Stomach (tissue), 9 donors: ENCODE measurements around the gene PRKCE. TPM values are rescaled to one million over a fixed set of nuclear protein-coding genes. Genes with fewer than 3 reads are reported as not detected.

Experiments
- DNase-seq, 2 donors: peaks; one replicate each; pipeline versions ENCODE4 v3.0.0 to v3.0.0-alpha.2; 2013 to 2019
- H3K27ac ChIP-seq, 5 donors: fragments of 200-600 bp in 4 of 5; sonication (generic) in 4 of 5; one replicate each; pipeline ENCODE4 v1.5.1; 2013 to 2019; ENCODE audit warnings: mild to moderate bottlenecking in 1 of 5, moderate library complexity in 1 of 5
- H3K27me3 ChIP-seq, 3 donors: fragments of 200-600 bp; sonication (generic); one replicate each; pipeline ENCODE4 v1.5.1; 2017 to 2019; ENCODE audit warnings: mixed run types in 1 of 3
- H3K36me3 ChIP-seq, 4 donors: fragments of 200-600 bp; sonication (generic); 1 replicate in 3 of 4; 2 replicates in 1 of 4; pipeline ENCODE4 v1.5.1; 2016 to 2019
- H3K4me1 ChIP-seq, 4 donors: fragments of 200-600 bp; sonication (generic); one replicate each; pipeline ENCODE4 v1.5.1; 2016 to 2019
- H3K4me3 ChIP-seq, 4 donors: fragments of 200-600 bp; sonication (generic) in 3 of 4; one replicate each; pipeline ENCODE4 v1.5.1; 2016 to 2019; ENCODE audit warnings: mild to moderate bottlenecking in 1 of 4
- H3K9me3 ChIP-seq, 4 donors: fragments of 200-600 bp; sonication (generic); one replicate each; pipeline ENCODE4 v1.5.1; 2016 to 2019
- CTCF ChIP-seq, 7 experiments: fragments of 450-650 bp in 4 of 7; fragments of 200-600 bp in 3 of 7; sonication (generic) in 3 of 7; IDR thresholded peaks; one replicate each; pipeline ENCODE4 v1.5.1; 2016 to 2019; ENCODE audit warnings: antibody characterized with exemption in 7 of 7, control low read depth in 2 of 7, mild to moderate bottlenecking in 1 of 7
- EP300 ChIP-seq: sonication (generic); formaldehyde crosslinking; IDR thresholded peaks from one replicate; pipeline ENCODE4 v1.6.1; 2017; ENCODE audit warnings: antibody characterized with exemption
- POLR2A ChIP-seq, 4 donors: fragments of 450-650 bp; IDR thresholded peaks; one replicate each; pipeline ENCODE4 v1.6.1; 2016; ENCODE audit warnings: antibody characterized with exemption in 4 of 4, control low read depth in 2 of 4, mild to moderate bottlenecking in 1 of 4, moderate library complexity in 1 of 4
- POLR2AphosphoS5 ChIP-seq, 3 donors: sonication (generic); formaldehyde crosslinking; IDR thresholded peaks; one replicate each; pipeline ENCODE4 v1.6.1; 2016; ENCODE audit warnings: antibody characterized with exemption in 3 of 3
- WGBS, 5 donors: extraction: QIAGEN DNeasy Blood & Tissue Kit in 3 of 5; methylation state at CpG; one replicate each; pipeline versions ENCODE4 v1.1.5 to v1.1.7; 2013 to 2018; 5-methylcytosine and 5-hydroxymethylcytosine counted together
- intact Hi-C: fragments of 100-400 bp; cut with DNase I; formaldehyde crosslinking; loops from one replicate; pipeline ENCODE4 v1.15.1; 2023; ENCODE audit warnings: low total_unique reads
- polyA plus RNA-seq, 3 donors: library from polyadenylated mRNA; stranded (reverse); fragments of 200-250 nt; gene quantifications; one replicate each; pipeline ENCODE4 v1.2.3, GENCODE V29; 2013
- total RNA-seq, 5 donors: library from RNA; depleted of rRNA; stranded (reverse); fragments of >200 nt; gene quantifications; one replicate each; pipeline versions ENCODE4 v1.1.0 to v1.2.3, GENCODE V29; 2014 to 2016
- donor health status: healthy with polysubstance abuse.
- donor health status: Bipolar disorder and iron deficiency.
- donor health status: healthy.

PRKCE gene
- total and polyA plus RNA-seq, 8 donors, result 2.0 to 92.0 (median 10.0) TPM

GRCh38 chr2:46016091-46016490, 364.6 kb downstream of the PRKCE start:
- Histone ChIP-seq H3K4me3 (no peak overlapping the region), H3K27me3 (no peaks in the 10 kb centered on the region), H3K4me1 (peaks cover 0 to under 1% (median under 1%) of the 10 kb centered on the region in 4 donors), H3K36me3 (peaks cover 6 to 58% (median 13%) of the 10 kb centered on the region in 4 donors), H3K27ac (no peak overlapping the region), H3K9me3 (no peaks in the 10 kb centered on the region)
- WGBS, 5 donors, result 96 to 100% (median 97%) methylated on average over 6 of the region's 6 CpGs
- intact Hi-C loops, result no loop called here
- no peak for DNase-seq
- no peak for TF ChIP-seq POLR2A (IDR thresholded peaks at IDR 0.05)
- TF ChIP-seq EP300, result no peak
- no peak for TF ChIP-seq CTCF (IDR thresholded peaks at IDR 0.05)
- no peak for TF ChIP-seq POLR2AphosphoS5 (IDR thresholded peaks at IDR 0.05)

- TF ChIP-seq POLR2AphosphoS5 (IDR thresholded peaks at IDR 0.05), result no peak
- no peak for TF ChIP-seq CTCF (IDR thresholded peaks at IDR 0.05)
- TF ChIP-seq POLR2A (IDR thresholded peaks at IDR 0.05), result no peak
- no peak for TF ChIP-seq EP300
- Histone ChIP-seq H3K4me1 (peaks cover 0 to 2% (median 0%) of the 10 kb centered on the region in 4 donors), H3K27me3 (no peaks in the 10 kb centered on the region), H3K9me3 (no peaks in the 10 kb centered on the region), H3K36me3 (peaks cover 0 to 44% (median 5%) of the 10 kb centered on the region in 4 donors), H3K27ac (no peak overlapping the region), H3K4me3 (no peak overlapping the region)
- DNase-seq, result no peak
- WGBS, 5 donors, result 63 to 78% (median 78%) methylated on average over 10 of the region's 10 CpGs
- intact Hi-C loops, result no loop called here
These were observed 367.5 kb downstream of the PRKCE start for GRCh38 chr2:46018773-46019591.

- no peak for DNase-seq
- TF ChIP-seq POLR2AphosphoS5 (IDR thresholded peaks at IDR 0.05) (no peak), CTCF (IDR thresholded peaks at IDR 0.05) (no peak), POLR2A (IDR thresholded peaks at IDR 0.05) (no peak), EP300 (no peak)
- Histone ChIP-seq H3K9me3 (no peaks in the 10 kb centered on the region), H3K36me3 (peaks cover 0 to 43% (median 5%) of the 10 kb centered on the region in 4 donors), H3K27me3 (no peaks in the 10 kb centered on the region), H3K4me1 (peaks cover 0 to 16% (median 3%) of the 10 kb centered on the region in 4 donors), H3K4me3 (no peak overlapping the region), H3K27ac (no peak overlapping the region)
- intact Hi-C loops, result no loop called here
- WGBS, 5 donors, result 87 to 97% (median 91%) methylated on average over 2 of the region's 2 CpGs
These were observed 368.9 kb downstream of the PRKCE start for GRCh38 chr2:46020416-46020815.

GRCh38 chr2:46023165-46023854, 371.8 kb downstream of the PRKCE start:
- H3K4me3 ChIP-seq, result no peak overlapping the region
- H3K27me3 ChIP-seq, result no peaks in the 10 kb centered on the region
- no peak for DNase-seq
- 76 to 88% (median 85%) methylated on average over 3 of the region's 3 CpGs for WGBS, 5 donors
- H3K27ac ChIP-seq, result peak overlapping the region in 1 of 5 donors; percentile 59
- intact Hi-C loops, result no loop called here
- TF ChIP-seq POLR2A (IDR thresholded peaks at IDR 0.05) (no peak), CTCF (IDR thresholded peaks at IDR 0.05) (no peak), EP300 (no peak), POLR2AphosphoS5 (IDR thresholded peaks at IDR 0.05) (no peak)
- H3K4me1 ChIP-seq, result peaks cover 0 to 22% (median 4%) of the 10 kb centered on the region in 4 donors
- no peaks in the 10 kb centered on the region for H3K9me3 ChIP-seq
- peaks cover 0 to 36% (median 3%) of the 10 kb centered on the region in 4 donors for H3K36me3 ChIP-seq
